ENCODE data around the gene MYH7B. TPM values are rescaled to one million over a fixed set of nuclear protein-coding genes. Genes with fewer than 3 reads are reported as not detected.

The MYH7B gene
- total RNA-seq, 1 donor from 2014 or later, result 0.30 TPM

GRCh38 chr20:34984756-34985261, 29.1 kb downstream of the MYH7B start:
- peak; percentile 81 for DNase-seq (ENCODE audit: low spot score)
- H3K27ac Mint-ChIP-seq (ENCODE audit: unreplicated experiment), result no peak overlapping the region
- no peak for TF ChIP-seq CTCF (IDR thresholded peaks at IDR 0.05)
- no peaks in the 10 kb centered on the region for H3K36me3 Mint-ChIP-seq (ENCODE audit: low read depth)
- H3K4me1 Mint-ChIP-seq (ENCODE audit: low read depth), result peaks cover 3% of the 10 kb centered on the region
- peaks cover 23% of the 10 kb centered on the region for H3K27me3 Mint-ChIP-seq (ENCODE audit: low read depth)
- H3K9me3 Mint-ChIP-seq (ENCODE audit: low read depth), result no peaks in the 10 kb centered on the region
- H3K4me3 Mint-ChIP-seq (ENCODE audit: unreplicated experiment), result no peak overlapping the region

GRCh38 chr20:34985461-34986310, 30.0 kb downstream of the MYH7B start:
- no peaks in the 10 kb centered on the region for H3K9me3 Mint-ChIP-seq (ENCODE audit: low read depth)
- DNase-seq (ENCODE audit: low spot score), result peak; percentile 85
- H3K27ac Mint-ChIP-seq (ENCODE audit: unreplicated experiment), result no peak overlapping the region
- TF ChIP-seq CTCF (IDR thresholded peaks at IDR 0.05), result no peak
- H3K4me1 Mint-ChIP-seq (ENCODE audit: low read depth), result peaks cover 3% of the 10 kb centered on the region
- no peaks in the 10 kb centered on the region for H3K36me3 Mint-ChIP-seq (ENCODE audit: low read depth)
- no peak overlapping the region for H3K4me3 Mint-ChIP-seq (ENCODE audit: unreplicated experiment)
- peaks cover 23% of the 10 kb centered on the region for H3K27me3 Mint-ChIP-seq (ENCODE audit: low read depth)

GRCh38 chr20:34986311-34987287, 30.9 kb downstream of the MYH7B start:
- DNase-seq (ENCODE audit: low spot score), result no peak
- Mint-ChIP-seq H3K4me3 (ENCODE audit: unreplicated experiment) (no peak overlapping the region), H3K36me3 (ENCODE audit: low read depth) (no peaks in the 10 kb centered on the region), H3K27me3 (ENCODE audit: low read depth) (peaks cover 23% of the 10 kb centered on the region), H3K4me1 (ENCODE audit: low read depth) (peaks cover 3% of the 10 kb centered on the region), H3K9me3 (ENCODE audit: low read depth) (no peaks in the 10 kb centered on the region), H3K27ac (ENCODE audit: unreplicated experiment) (no peak overlapping the region)
- TF ChIP-seq CTCF (IDR thresholded peaks at IDR 0.05), result no peak

- Mint-ChIP-seq H3K4me1 (ENCODE audit: low read depth) (peaks cover 3% of the 10 kb centered on the region), H3K27ac (ENCODE audit: unreplicated experiment) (no peak overlapping the region), H3K4me3 (ENCODE audit: unreplicated experiment) (no peak overlapping the region), H3K27me3 (ENCODE audit: low read depth) (peaks cover 23% of the 10 kb centered on the region), H3K9me3 (ENCODE audit: low read depth) (no peaks in the 10 kb centered on the region), H3K36me3 (ENCODE audit: low read depth) (no peaks in the 10 kb centered on the region)
- DNase-seq (ENCODE audit: low spot score), result no peak
- no peak for TF ChIP-seq CTCF (IDR thresholded peaks at IDR 0.05)
These were observed 31.9 kb downstream of the MYH7B start for GRCh38 chr20:34987288-34988190.

Data from chondrocyte (in vitro differentiated cells).